ENCODE measurements around the gene SLC9B2.
"Not testable (repeated sequence)": the region's sequence is repeated elsewhere in the genome, so short reads cannot be mapped to it uniquely, and the experiment has no call there.

Gene SLC9B2

GRCh38 chr4:103021120-103021519, 55.4 kb downstream of the SLC9B2 start:
- Mint-ChIP-seq H3K4me3 (no peak overlapping the region), H3K4me1 (peaks cover 22% of the 10 kb centered on the region), H3K27me3 (no peaks in the 10 kb centered on the region), H3K36me3 (peaks cover 7% of the 10 kb centered on the region), H3K9me3 (no peaks in the 10 kb centered on the region), H3K27ac (no peak overlapping the region)
- DNase-seq: no peak
- CTCF ChIA-PET: no interaction called here

- Mint-ChIP-seq H3K9me3 (no peaks in the 10 kb centered on the region), H3K36me3 (no peaks in the 10 kb centered on the region), H3K4me3 (peak within 1 kb of the TSS; percentile 79), H3K27ac (peak within 1 kb of the TSS; percentile 91), H3K4me1 (peaks cover 22% of the 10 kb centered on the region), H3K27me3 (no peaks in the 10 kb centered on the region)
- CTCF ChIA-PET: interaction anchor here (0.6 to 1.9 kb wide), 4 partner anchors 10 to 309 kb away, joined by 3 to 8 read pairs (median 4); partner anchors contain the start of gene BDH2
- DNase-seq: peak; percentile 96
Observed at GRCh38 chr4:103019308-103020124, 57.0 kb downstream of the SLC9B2 start, which contains the start of gene SLC9B1. SLC9B1 (minus strand) TSS chr4:103019705; CDS start chr4:102991711, 27,994 bp downstream.

- CTCF ChIA-PET: interaction anchor here (0.5 to 1.9 kb wide), 5 partner anchors 10 to 190 kb away, joined by 3 to 8 read pairs (median 3); no protein-coding TSS in a partner anchor
- Mint-ChIP-seq H3K4me3 (peak overlapping the region; percentile 79), H3K9me3 (no peaks in the 10 kb centered on the region), H3K27me3 (no peaks in the 10 kb centered on the region), H3K4me1 (peaks cover 22% of the 10 kb centered on the region), H3K36me3 (no peaks in the 10 kb centered on the region), H3K27ac (peak overlapping the region; percentile 91)
- DNase-seq: no peak
Observed at GRCh38 chr4:103018391-103019307, 57.9 kb downstream of the SLC9B2 start.

GRCh38 chr4:103012551-103012950, 64.0 kb downstream of the SLC9B2 start:
- no peak overlapping the region for H3K27ac Mint-ChIP-seq
- no peaks in the 10 kb centered on the region for H3K27me3 Mint-ChIP-seq
- H3K4me3 Mint-ChIP-seq: no peak overlapping the region
- no peak for DNase-seq
- CTCF ChIA-PET: interaction anchor here (1.0 to 1.1 kb wide), 2 partner anchors 10 to 79 kb away, joined by 3 read pairs; no protein-coding TSS in a partner anchor
- no peaks in the 10 kb centered on the region for H3K36me3 Mint-ChIP-seq
- H3K4me1 Mint-ChIP-seq: no peaks in the 10 kb centered on the region
- no peaks in the 10 kb centered on the region for H3K9me3 Mint-ChIP-seq

GRCh38 chr4:103012060-103012459, 64.5 kb downstream of the SLC9B2 start:
- H3K9me3 Mint-ChIP-seq: no peaks in the 10 kb centered on the region
- CTCF ChIA-PET: interaction anchor here (1.1 kb wide), 1 partner anchor 10 kb away, joined by 3 read pairs; no protein-coding TSS in a partner anchor
- DNase-seq: no peak
- H3K27ac Mint-ChIP-seq: no peak overlapping the region
- no peak overlapping the region for H3K4me3 Mint-ChIP-seq
- no peaks in the 10 kb centered on the region for H3K27me3 Mint-ChIP-seq
- no peaks in the 10 kb centered on the region for H3K4me1 Mint-ChIP-seq
- H3K36me3 Mint-ChIP-seq: no peaks in the 10 kb centered on the region

GRCh38 chr4:103011378-103012025, 65.1 kb downstream of the SLC9B2 start:
- DNase-seq: no peak
- Mint-ChIP-seq H3K27ac (no peak overlapping the region), H3K36me3 (no peaks in the 10 kb centered on the region), H3K9me3 (no peaks in the 10 kb centered on the region), H3K4me3 (no peak overlapping the region), H3K4me1 (no peaks in the 10 kb centered on the region), H3K27me3 (no peaks in the 10 kb centered on the region)
- CTCF ChIA-PET: interaction anchor here (1.1 to 1.3 kb wide), 2 partner anchors 14 to 391 kb away, joined by 4 to 6 read pairs; no protein-coding TSS in a partner anchor

- H3K36me3 Mint-ChIP-seq: no peaks in the 10 kb centered on the region
- no peak for DNase-seq
- no peaks in the 10 kb centered on the region for H3K4me1 Mint-ChIP-seq
- CTCF ChIA-PET: interaction anchor here (1.1 to 1.3 kb wide), 3 partner anchors 14 to 390 kb away, joined by 4 to 6 read pairs (median 4); no protein-coding TSS in a partner anchor
- no peak overlapping the region for H3K27ac Mint-ChIP-seq
- H3K27me3 Mint-ChIP-seq: no peaks in the 10 kb centered on the region
- H3K9me3 Mint-ChIP-seq: no peaks in the 10 kb centered on the region
- H3K4me3 Mint-ChIP-seq: no peak overlapping the region
Observed at GRCh38 chr4:103010804-103011203, 65.8 kb downstream of the SLC9B2 start.

GRCh38 chr4:103008875-103009729, 67.5 kb downstream of the SLC9B2 start:
- Mint-ChIP-seq H3K4me3 (no peak overlapping the region), H3K9me3 (no peaks in the 10 kb centered on the region), H3K27ac (no peak overlapping the region), H3K4me1 (no peaks in the 10 kb centered on the region), H3K27me3 (no peaks in the 10 kb centered on the region), H3K36me3 (no peaks in the 10 kb centered on the region)
- DNase-seq: peak; percentile 37
- CTCF ChIA-PET: interaction anchor here (0.6 to 3.8 kb wide), 13 partner anchors 9 to 579 kb away, joined by 3 to 21 read pairs (median 4); partner anchors contain the start of gene BDH2

- no peaks in the 10 kb centered on the region for H3K27me3 Mint-ChIP-seq
- CTCF ChIA-PET: no interaction called here
Observed at GRCh38 chr4:103002551-103002950, 74.0 kb downstream of the SLC9B2 start.

GRCh38 chr4:102994803-102995202, 81.8 kb downstream of the SLC9B2 start:
- Mint-ChIP-seq H3K36me3 (peaks cover 10% of the 10 kb centered on the region), H3K27me3 (no peaks in the 10 kb centered on the region), H3K4me1 (no peaks in the 10 kb centered on the region), H3K27ac (no peak overlapping the region), H3K9me3 (peaks cover 22% of the 10 kb centered on the region), H3K4me3 (no peak overlapping the region)
- DNase-seq: no peak
- CTCF ChIA-PET: no interaction called here

More at GRCh38 chr4:103002551-103002950, 74.0 kb downstream of the SLC9B2 start:
- H3K4me3 Mint-ChIP-seq: no peak overlapping the region
- no peak for DNase-seq
- peaks cover 13% of the 10 kb centered on the region for H3K9me3 Mint-ChIP-seq
- H3K4me1 Mint-ChIP-seq: no peaks in the 10 kb centered on the region
- H3K36me3 Mint-ChIP-seq: peaks cover 8% of the 10 kb centered on the region
- H3K27ac Mint-ChIP-seq: no peak overlapping the region

- DNase-seq, CTCF ChIA-PET, H3K36me3 Mint-ChIP-seq, H3K27me3 Mint-ChIP-seq, H3K4me1 Mint-ChIP-seq, H3K4me3 Mint-ChIP-seq, H3K27ac Mint-ChIP-seq: not testable (repeated sequence)
- peaks cover 22% of the 10 kb centered on the region for H3K9me3 Mint-ChIP-seq
Observed at GRCh38 chr4:102993985-102994384, 82.6 kb downstream of the SLC9B2 start.

- peak overlapping the region; percentile 64 for H3K27ac Mint-ChIP-seq
- CTCF ChIA-PET: no interaction called here
- H3K4me3 Mint-ChIP-seq: no peak overlapping the region
- no peaks in the 10 kb centered on the region for H3K27me3 Mint-ChIP-seq
- no peak for DNase-seq
- peaks cover 11% of the 10 kb centered on the region for H3K36me3 Mint-ChIP-seq
- H3K4me1 Mint-ChIP-seq: peaks cover 27% of the 10 kb centered on the region
- peaks cover 11% of the 10 kb centered on the region for H3K9me3 Mint-ChIP-seq
Observed at GRCh38 chr4:102988429-102989020, 88.0 kb downstream of the SLC9B2 start.

- DNase-seq: no peak
- Mint-ChIP-seq H3K4me1 (peaks cover 4% of the 10 kb centered on the region), H3K9me3 (peaks cover 5% of the 10 kb centered on the region), H3K4me3 (no peak overlapping the region), H3K27ac (no peak overlapping the region), H3K27me3 (no peaks in the 10 kb centered on the region), H3K36me3 (peaks cover under 1% of the 10 kb centered on the region)
- CTCF ChIA-PET: no interaction called here
Observed at GRCh38 chr4:102981005-102981404, 95.6 kb downstream of the SLC9B2 start.

Measured in activated naive CD4-positive, alpha-beta T cell treated with anti-CD3 and anti-CD28 coated beads, Interleukin-2, amount 10 ng/mL, durations not matched to agents 7 days and 5 days (primary cell).